PC-3 (cell line): ENCODE results near the gene FBN2. TPM values are rescaled to one million over a fixed set of nuclear protein-coding genes. Genes with fewer than 3 reads are reported as not detected.

Experiments
- ATAC-seq: fragments of 200-7000 bp; cut with Tn5 transposase; 2 replicates; pipeline ENCODE4 v1.9.1; 2020; ENCODE audit warnings: mild to moderate bottlenecking, moderate library complexity
- BruUV-seq: library from RNA; stranded (reverse); fragments of 400-500 nt; replicated peaks from 2 replicates; lab custom pipeline; 2021; lab: Mats Ljungman, UMichigan
- CTCF ChIA-PET: fragments of 300-600 bp; sonication (Branson Sonifier 250); formaldehyde crosslinking; loops from one replicate; lab custom pipeline; 2022; ENCODE audit warnings: antibody characterized with exemption; lab: Charles Lee
- POLR2A ChIA-PET: fragments of 300-600 bp; sonication (Branson Sonifier 250); formaldehyde crosslinking; loops from one replicate; lab custom pipeline; 2022; ENCODE audit warnings: antibody characterized with exemption; ENCODE audit not compliant: unreplicated experiment; lab: Charles Lee
- DNase-seq: peaks from one replicate; pipeline ENCODE4 v3.0.0-alpha.2; 2015
- H2AFZ ChIP-seq: fragments of 300-600 bp; sonication (generic); 2 replicates; pipeline ENCODE4 v1.6.0; 2016; ENCODE audit warnings: antibody characterized with exemption, low read length
- H3F3A ChIP-seq: fragments of 300-600 bp; sonication (generic); one replicate; pipeline ENCODE4 v1.6.0; 2017; ENCODE audit warnings: antibody characterized with exemption, low read length, control low read depth, mild to moderate bottlenecking; ENCODE audit not compliant: unreplicated experiment
- H3K27ac ChIP-seq: fragments of 300-600 bp; sonication (generic); 2 replicates; pipeline ENCODE4 v1.5.1; 2016; ENCODE audit warnings: mild to moderate bottlenecking, low read length
- H3K27me3 ChIP-seq: fragments of 300-600 bp; sonication (generic); 2 replicates; pipeline ENCODE4 v1.6.1; 2016; ENCODE audit warnings: low read length, mixed read lengths
- H3K36me3 ChIP-seq: fragments of 300-600 bp; sonication (generic); 2 replicates; pipeline ENCODE4 v1.6.1; 2016; ENCODE audit warnings: low read depth, mixed run types, low read length, mixed read lengths
- H3K4me1 ChIP-seq: fragments of 300-600 bp; sonication (generic); 2 replicates; pipeline ENCODE4 v1.5.1; 2016; ENCODE audit warnings: low read length; ENCODE audit not compliant: insufficient read depth
- H3K4me2 ChIP-seq: fragments of 300-600 bp; sonication (generic); 2 replicates; pipeline ENCODE4 v1.6.0; 2016; ENCODE audit warnings: low read length
- H3K4me3 ChIP-seq: fragments of 300-600 bp; sonication (generic); 2 replicates; pipeline ENCODE4 v1.5.1; 2016; ENCODE audit warnings: mild to moderate bottlenecking, low read length, mixed read lengths
- H3K79me2 ChIP-seq: fragments of 300-600 bp; sonication (generic); 2 replicates; pipeline ENCODE4 v1.6.1; 2017; ENCODE audit warnings: low read length, mixed read lengths
- H3K9ac ChIP-seq: fragments of 300-600 bp; sonication (generic); 2 replicates; pipeline ENCODE4 v1.6.0; 2016; ENCODE audit warnings: mild to moderate bottlenecking, low read length
- H3K9me2 ChIP-seq: fragments of 300-600 bp; sonication (generic); replicated peaks from 2 replicates; pipeline ENCODE4 v1.6.1; 2016; ENCODE audit warnings: mixed run types, low read length, mixed read lengths
- H3K9me3 ChIP-seq: fragments of 300-600 bp; sonication (generic); 2 replicates; pipeline ENCODE4 v1.6.1; 2016; ENCODE audit warnings: low read length, mixed read lengths
- H4K20me1 ChIP-seq: fragments of 300-600 bp; sonication (generic); 2 replicates; pipeline ENCODE4 v1.6.1; 2016; ENCODE audit warnings: low read length, mixed read lengths
- EZH2 ChIP-seq: fragments of 300-600 bp; sonication (generic); IDR thresholded peaks from one replicate; pipeline ENCODE4 v1.6.1; 2017; ENCODE audit warnings: antibody characterized with exemption, mild to moderate bottlenecking, low read length; ENCODE audit not compliant: unreplicated experiment
- EZH2phosphoT487 ChIP-seq: fragments of 300-600 bp; sonication (generic); IDR thresholded peaks from 2 replicates; pipeline ENCODE4 v1.6.1; 2018; ENCODE audit warnings: mild to moderate bottlenecking, antibody characterized with exemption, low read length, borderline replicate concordance
- intact Hi-C: fragments of 100-400 bp; cut with micrococcal nuclease; formaldehyde crosslinking; loops from 2 replicates; pipeline ENCODE4 v1.9.0; 2023
- total RNA-seq: library from RNA; depleted of rRNA; stranded (reverse); fragments of >200 nt; gene quantifications from 2 replicates; pipeline ENCODE4 v1.2.3, GENCODE V29; 2014
- TF ChIP-seq, protein P1 (sequence below): fragments of 300-600 bp; sonication (generic); conservative IDR thresholded peaks from 2 replicates; pipeline ENCODE4 v1.5.1; 2017; ENCODE audit warnings: antibody characterized with exemption, low read depth, mild to moderate bottlenecking, low read length

FBN2 gene
- total RNA-seq, 1 experiment from 2014 or later, result 45.2 TPM

DNA sequence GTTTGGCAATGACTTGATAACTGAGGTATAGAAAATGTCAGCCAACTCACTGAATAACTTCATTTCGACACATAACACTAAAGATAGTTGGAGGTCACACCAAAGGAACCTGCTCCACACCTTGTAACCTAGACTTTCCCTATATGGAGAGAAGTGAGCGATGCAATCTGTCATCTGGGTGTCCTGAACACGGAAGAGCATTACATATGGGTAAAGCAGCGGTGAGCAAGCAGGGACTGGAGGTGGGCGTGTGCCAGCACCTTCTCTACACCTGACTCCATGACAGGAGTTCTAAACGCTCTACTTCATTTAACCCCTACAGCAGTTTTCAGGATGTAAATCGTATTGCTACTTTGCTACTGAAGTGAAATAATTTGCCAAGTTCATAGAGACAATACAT is 301.7 kb downstream of the FBN2 start:
- Histone ChIP-seq H3K9ac (no peak overlapping the region), H2AFZ (no peak overlapping the region), H3K9me3 (no peaks in the 10 kb centered on the region), H3K36me3 (no peaks in the 10 kb centered on the region), H3K4me2 (no peak overlapping the region), H3K9me2 (no peaks in the 10 kb centered on the region), H3K79me2 (no peaks in the 10 kb centered on the region), H3K27ac (no peak overlapping the region), H3K4me1 (no peaks in the 10 kb centered on the region), H3K27me3 (no peaks in the 10 kb centered on the region), H3K4me3 (no peak overlapping the region), H3F3A (no peaks in the 10 kb centered on the region), H4K20me1 (no peaks in the 10 kb centered on the region)
- no peak for DNase-seq
- intact Hi-C loops, result no loop called here
- ATAC-seq, result no peak
- POLR2A ChIA-PET, result no interaction called here
- TF ChIP-seq EZH2, result no peak
- no peak for TF ChIP-seq EZH2phosphoT487
- TF ChIP-seq, protein P1, sequence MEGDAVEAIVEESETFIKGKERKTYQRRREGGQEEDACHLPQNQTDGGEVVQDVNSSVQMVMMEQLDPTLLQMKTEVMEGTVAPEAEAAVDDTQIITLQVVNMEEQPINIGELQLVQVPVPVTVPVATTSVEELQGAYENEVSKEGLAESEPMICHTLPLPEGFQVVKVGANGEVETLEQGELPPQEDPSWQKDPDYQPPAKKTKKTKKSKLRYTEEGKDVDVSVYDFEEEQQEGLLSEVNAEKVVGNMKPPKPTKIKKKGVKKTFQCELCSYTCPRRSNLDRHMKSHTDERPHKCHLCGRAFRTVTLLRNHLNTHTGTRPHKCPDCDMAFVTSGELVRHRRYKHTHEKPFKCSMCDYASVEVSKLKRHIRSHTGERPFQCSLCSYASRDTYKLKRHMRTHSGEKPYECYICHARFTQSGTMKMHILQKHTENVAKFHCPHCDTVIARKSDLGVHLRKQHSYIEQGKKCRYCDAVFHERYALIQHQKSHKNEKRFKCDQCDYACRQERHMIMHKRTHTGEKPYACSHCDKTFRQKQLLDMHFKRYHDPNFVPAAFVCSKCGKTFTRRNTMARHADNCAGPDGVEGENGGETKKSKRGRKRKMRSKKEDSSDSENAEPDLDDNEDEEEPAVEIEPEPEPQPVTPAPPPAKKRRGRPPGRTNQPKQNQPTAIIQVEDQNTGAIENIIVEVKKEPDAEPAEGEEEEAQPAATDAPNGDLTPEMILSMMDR, result no peak
- BruUV-seq, result no TSS peak
- CTCF ChIA-PET, result no interaction called here

DNA sequence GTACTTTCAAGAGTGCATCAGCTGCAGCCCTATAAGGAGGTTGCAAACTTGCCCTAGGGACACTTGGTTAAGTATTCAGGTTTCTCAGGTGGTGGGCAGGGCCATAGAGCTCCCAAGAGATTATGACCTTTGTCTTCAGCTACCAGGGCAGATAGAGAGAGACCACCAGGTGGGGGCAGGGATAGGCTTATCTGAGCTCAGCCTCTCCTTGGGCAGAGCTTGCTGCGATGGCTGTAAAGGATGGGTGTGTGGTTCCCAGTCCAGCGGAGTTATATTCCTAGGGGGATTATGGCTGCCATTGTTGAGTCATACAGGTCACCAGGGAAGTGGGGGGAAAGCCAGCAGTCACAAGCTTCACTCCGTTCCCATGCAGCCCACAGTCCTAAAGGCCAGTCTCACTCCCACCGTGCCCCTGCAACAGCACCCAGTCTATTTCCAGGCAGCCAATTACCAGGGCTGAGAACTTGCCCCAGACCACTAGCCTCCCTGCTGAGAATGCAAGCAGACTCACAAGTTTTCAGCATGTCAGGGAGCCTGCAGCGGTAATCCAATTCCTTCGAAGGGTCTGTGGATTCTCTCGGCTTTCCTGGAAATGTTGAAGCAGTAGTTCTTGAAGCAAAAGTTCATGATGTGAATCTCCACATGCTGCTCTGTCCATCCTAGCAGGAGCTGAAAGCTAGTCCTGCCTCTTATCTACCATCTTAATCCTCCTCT is 303.0 kb downstream of the FBN2 start:
- DNase-seq, result no peak
- Histone ChIP-seq H3K79me2 (no peaks in the 10 kb centered on the region), H3K27ac (no peak overlapping the region), H3K9me2 (no peaks in the 10 kb centered on the region), H4K20me1 (no peaks in the 10 kb centered on the region), H3K9ac (no peak overlapping the region), H3K27me3 (no peaks in the 10 kb centered on the region), H3K4me1 (no peaks in the 10 kb centered on the region), H2AFZ (no peak overlapping the region), H3K9me3 (no peaks in the 10 kb centered on the region), H3K4me3 (no peak overlapping the region), H3K4me2 (no peak overlapping the region), H3F3A (no peaks in the 10 kb centered on the region), H3K36me3 (no peaks in the 10 kb centered on the region)
- no TSS peak for BruUV-seq
- intact Hi-C loops, result no loop called here
- POLR2A ChIA-PET, result no interaction called here
- TF ChIP-seq EZH2, result no peak
- TF ChIP-seq, protein P1, result no peak
- TF ChIP-seq EZH2phosphoT487, result no peak
- ATAC-seq, result no peak
- CTCF ChIA-PET, result no interaction called here

GRCh38 chr5:128228521-128228920 is 309.5 kb downstream of the FBN2 start:
- Histone ChIP-seq H3K4me1 (peaks cover 22% of the 10 kb centered on the region), H2AFZ (0 out of 2 replicates have a peak overlapping the region, but pooled peaks have one; percentile 31), H3K79me2 (no peaks in the 10 kb centered on the region), H3K9ac (peak overlapping the region; percentile 59), H3K27ac (peak overlapping the region; percentile 89), H4K20me1 (no peaks in the 10 kb centered on the region), H3K9me2 (no peaks in the 10 kb centered on the region), H3K36me3 (no peaks in the 10 kb centered on the region), H3K9me3 (no peaks in the 10 kb centered on the region), H3F3A (no peaks in the 10 kb centered on the region), H3K4me3 (no peak overlapping the region; the same call in 1 of the 2 replicates), H3K27me3 (no peaks in the 10 kb centered on the region), H3K4me2 (peak overlapping the region; percentile 62)
- TSS peak; percentile 84 for BruUV-seq
- DNase-seq, result peak; percentile 75
- ChIA-PET POLR2A (interaction anchor here (0.6 kb wide), 1 partner anchor 166 kb away, joined by 3 read pairs; no protein-coding TSS in a partner anchor), CTCF (interaction anchor here (1.0 kb wide), 1 partner anchor 270 kb away, joined by 3 read pairs; no protein-coding TSS in a partner anchor)
- TF ChIP-seq EZH2phosphoT487, result no peak
- peak; percentile 53 for ATAC-seq
- intact Hi-C loops, result loop anchor here (1.0 to 5.0 kb wide), 5 partner anchors 11 to 509 kb away; no protein-coding TSS in a partner anchor
